CD4-positive, alpha-beta T cell (primary cell): ENCODE data around the gene SOHLH2. TPM values are rescaled to one million over a fixed set of nuclear protein-coding genes. Genes with fewer than 3 reads are reported as not detected.

Experiments
- ATAC-seq: fragments of 200-7000 bp; cut with Tn5 transposase; one replicate; pipeline ENCODE4 v1.10.0; 2022; ENCODE audit warnings: mild to moderate bottlenecking; ENCODE audit not compliant: poor library complexity
- CTCF ChIA-PET: fragments of 350-600 bp; sonication (Branson Sonifier 250); formaldehyde crosslinking; loops from one replicate; lab custom pipeline; 2021; ENCODE audit warnings: antibody characterized with exemption, inconsistent platforms; lab: Charles Lee
- POLR2A ChIA-PET: fragments of 350-600 bp; sonication (Branson Sonifier 250); formaldehyde crosslinking; loops from one replicate; lab custom pipeline; 2021; ENCODE audit warnings: antibody characterized with exemption, inconsistent platforms; lab: Charles Lee
- DNase-seq, 14 experiments: peaks; one replicate each; pipeline ENCODE4 v3.0.0-alpha.2; 2013 to 2020; ENCODE audit warnings: mixed read lengths in 2 of 14
- H3K27ac ChIP-seq, 2 donors: one replicate each; pipeline versions ENCODE4 v1.5.1 to v1.7.0; 2013; ENCODE audit warnings: low read length in 2 of 2, low read depth in 1 of 2, mild to moderate bottlenecking in 1 of 2
- H3K27me3 ChIP-seq, 2 experiments: 1 replicate in 1 of 2; 2 replicates in 1 of 2; pipeline versions ENCODE4 v1.6.1 to v1.7.0; 2013; ENCODE audit warnings: low read length in 2 of 2, control low read depth in 1 of 2, mild to moderate bottlenecking in 1 of 2, moderate library complexity in 1 of 2; ENCODE audit not compliant: insufficient read depth in 2 of 2, control insufficient read depth in 1 of 2
- H3K36me3 ChIP-seq: one replicate; pipeline ENCODE4 v1.6.1; 2013; ENCODE audit warnings: low read length, control low read depth; ENCODE audit not compliant: insufficient read depth
- H3K4me1 ChIP-seq: one replicate; pipeline ENCODE4 v1.6.1; 2013; ENCODE audit warnings: low read length, control low read depth; ENCODE audit not compliant: insufficient read depth
- H3K4me3 ChIP-seq: one replicate; pipeline ENCODE4 v1.5.1; 2013; ENCODE audit warnings: mild to moderate bottlenecking, low read length, moderate library complexity
- H3K9me3 ChIP-seq, 2 experiments: 1 replicate in 1 of 2; 2 replicates in 1 of 2; pipeline versions ENCODE4 v1.6.1 to v1.7.0; 2013; ENCODE audit warnings: low read length in 2 of 2, mild to moderate bottlenecking in 2 of 2, control low read depth in 1 of 2, moderate library complexity in 1 of 2; ENCODE audit not compliant: control insufficient read depth in 1 of 2, insufficient read depth in 1 of 2
- H3K27ac Mint-ChIP-seq: one replicate; pipeline ENCODE4 v1.8.0; 2020; ENCODE audit warnings: mixed read lengths
- H3K27me3 Mint-ChIP-seq: one replicate; pipeline ENCODE4 v1.8.0; 2021; ENCODE audit warnings: mixed read lengths
- H3K36me3 Mint-ChIP-seq: one replicate; pipeline ENCODE4 v1.8.0; 2021; ENCODE audit warnings: low read depth, mixed read lengths
- H3K4me1 Mint-ChIP-seq: one replicate; pipeline ENCODE4 v1.8.0; 2021; ENCODE audit warnings: low read depth, mixed read lengths
- H3K4me3 Mint-ChIP-seq: one replicate; pipeline ENCODE4 v1.8.0; 2020; ENCODE audit warnings: mild to moderate bottlenecking, mixed read lengths
- H3K9me3 Mint-ChIP-seq: one replicate; pipeline ENCODE4 v1.8.0; 2020; ENCODE audit warnings: mixed read lengths
- intact Hi-C, 2 experiments: fragments of 100-400 bp; cut with DNase I in 1 of 2; cut with micrococcal nuclease in 1 of 2; formaldehyde crosslinking; loops; one replicate each; pipeline versions ENCODE4 v1.15.1 to v1.9.0; 2023 to 2025; cut with DNase I, micrococcal nuclease
- total RNA-seq, 174 experiments: library from RNA in 2 of 174; stranded (reverse) in 2 of 174; gene quantifications; one replicate each; pipeline ENCODE4 v1.2.3 and lab custom pipeline; 2021 to 2026
- TF ChIP-seq, protein P1 (sequence below): fragments of 200-600 bp; IDR thresholded peaks from one replicate; pipeline ENCODE4 v1.8.0; 2022; ENCODE audit warnings: antibody characterized with exemption, mild to moderate bottlenecking

SOHLH2 gene
- total RNA-seq, 2 experiments from 2014 or later, result not detected

DNA sequence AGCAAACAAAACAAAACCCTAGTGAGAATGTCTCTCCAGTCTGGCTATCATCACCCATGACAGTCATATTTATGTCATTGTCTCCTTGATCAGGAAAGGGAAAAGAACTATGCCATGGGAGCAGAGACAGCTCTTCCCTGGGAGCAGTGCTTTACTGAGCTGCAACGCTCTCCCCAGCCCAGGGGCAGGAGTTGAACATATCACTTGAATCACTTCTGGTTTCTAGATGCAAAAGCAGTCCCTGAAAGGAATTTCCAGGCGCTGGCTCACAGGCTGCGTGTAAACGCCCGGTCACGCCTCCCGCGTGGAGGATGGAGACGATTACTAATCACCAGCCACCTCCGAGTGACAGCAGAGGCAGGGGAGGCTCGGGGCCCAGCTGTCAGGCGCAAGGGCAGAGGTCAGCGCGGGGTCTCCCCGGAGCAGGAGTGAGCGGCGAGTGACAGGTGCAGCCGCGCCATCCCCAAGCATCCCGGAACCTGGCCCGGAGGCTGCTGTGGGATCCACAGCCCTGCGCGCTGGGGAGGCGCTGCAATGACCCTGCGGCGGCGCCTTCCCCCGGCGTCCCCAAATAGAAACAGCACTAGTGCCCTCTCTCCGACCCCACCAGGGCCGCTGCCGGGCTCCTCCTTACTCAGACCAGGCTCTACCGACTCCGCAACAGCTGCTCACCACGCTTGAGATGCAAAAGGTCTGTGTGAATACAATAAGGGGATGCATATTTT is 59.6 kb downstream of the SOHLH2 start:
- Histone ChIP-seq H3K27ac (no peak overlapping the region), H3K9me3 (peaks cover 0 to 10% of the 10 kb centered on the region in 2 experiments), H3K4me1 (no peaks in the 10 kb centered on the region), H3K27me3 (peaks cover 0 to 5% of the 10 kb centered on the region in 2 experiments), H3K4me3 (no peak overlapping the region), H3K36me3 (no peaks in the 10 kb centered on the region)
- DNase-seq (no peak), ATAC-seq (no peak)
- Mint-ChIP-seq H3K4me3 (no peak overlapping the region), H3K9me3 (peaks cover 4% of the 10 kb centered on the region), H3K36me3 (no peaks in the 10 kb centered on the region), H3K27ac (no peak overlapping the region), H3K27me3 (peaks cover 23% of the 10 kb centered on the region), H3K4me1 (no peaks in the 10 kb centered on the region)
- ChIA-PET CTCF (no interaction called here), POLR2A (no interaction called here)
- intact Hi-C loops, result no loop called here
- TF ChIP-seq, protein P1, sequence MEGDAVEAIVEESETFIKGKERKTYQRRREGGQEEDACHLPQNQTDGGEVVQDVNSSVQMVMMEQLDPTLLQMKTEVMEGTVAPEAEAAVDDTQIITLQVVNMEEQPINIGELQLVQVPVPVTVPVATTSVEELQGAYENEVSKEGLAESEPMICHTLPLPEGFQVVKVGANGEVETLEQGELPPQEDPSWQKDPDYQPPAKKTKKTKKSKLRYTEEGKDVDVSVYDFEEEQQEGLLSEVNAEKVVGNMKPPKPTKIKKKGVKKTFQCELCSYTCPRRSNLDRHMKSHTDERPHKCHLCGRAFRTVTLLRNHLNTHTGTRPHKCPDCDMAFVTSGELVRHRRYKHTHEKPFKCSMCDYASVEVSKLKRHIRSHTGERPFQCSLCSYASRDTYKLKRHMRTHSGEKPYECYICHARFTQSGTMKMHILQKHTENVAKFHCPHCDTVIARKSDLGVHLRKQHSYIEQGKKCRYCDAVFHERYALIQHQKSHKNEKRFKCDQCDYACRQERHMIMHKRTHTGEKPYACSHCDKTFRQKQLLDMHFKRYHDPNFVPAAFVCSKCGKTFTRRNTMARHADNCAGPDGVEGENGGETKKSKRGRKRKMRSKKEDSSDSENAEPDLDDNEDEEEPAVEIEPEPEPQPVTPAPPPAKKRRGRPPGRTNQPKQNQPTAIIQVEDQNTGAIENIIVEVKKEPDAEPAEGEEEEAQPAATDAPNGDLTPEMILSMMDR, result no peak

DNA sequence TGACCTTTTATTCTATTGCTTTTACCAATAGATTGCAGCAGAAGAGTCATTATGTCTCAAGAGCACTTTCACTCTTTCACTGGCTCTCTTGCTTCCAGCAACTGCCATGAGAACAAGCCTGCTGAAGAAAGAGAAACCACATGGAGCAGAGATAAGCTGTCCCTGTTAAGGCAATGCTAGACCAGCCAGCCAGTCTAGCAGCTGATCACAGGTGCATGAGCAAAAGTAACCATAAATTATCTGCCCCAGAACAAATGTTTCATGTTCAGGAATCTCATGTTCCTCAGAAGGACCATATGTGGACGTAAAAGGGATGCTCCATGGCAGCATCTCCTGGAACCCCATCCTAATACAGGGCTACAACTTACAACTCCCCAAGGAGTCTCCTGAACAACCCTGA is 62.8 kb downstream of the SOHLH2 start:
- no peak overlapping the region for H3K4me3 ChIP-seq
- no peak overlapping the region for H3K4me3 Mint-ChIP-seq
- peaks cover 20% of the 10 kb centered on the region for H3K27me3 Mint-ChIP-seq
- H3K4me1 Mint-ChIP-seq, result no peaks in the 10 kb centered on the region
- TF ChIP-seq, protein P1, result no peak
- peaks cover 0 to 10% of the 10 kb centered on the region in 2 experiments for H3K9me3 ChIP-seq
- intact Hi-C loops, result no loop called here
- CTCF ChIA-PET, result no interaction called here
- peaks cover 7% of the 10 kb centered on the region for H3K9me3 Mint-ChIP-seq
- POLR2A ChIA-PET, result no interaction called here
- H3K36me3 ChIP-seq, result no peaks in the 10 kb centered on the region
- DNase-seq (no peak), ATAC-seq (no peak)
- no peaks in the 10 kb centered on the region for H3K4me1 ChIP-seq
- H3K36me3 Mint-ChIP-seq, result no peaks in the 10 kb centered on the region
- peaks cover 0 to 5% of the 10 kb centered on the region in 2 experiments for H3K27me3 ChIP-seq
- no peak overlapping the region for H3K27ac Mint-ChIP-seq
- H3K27ac ChIP-seq, result no peak overlapping the region

DNA sequence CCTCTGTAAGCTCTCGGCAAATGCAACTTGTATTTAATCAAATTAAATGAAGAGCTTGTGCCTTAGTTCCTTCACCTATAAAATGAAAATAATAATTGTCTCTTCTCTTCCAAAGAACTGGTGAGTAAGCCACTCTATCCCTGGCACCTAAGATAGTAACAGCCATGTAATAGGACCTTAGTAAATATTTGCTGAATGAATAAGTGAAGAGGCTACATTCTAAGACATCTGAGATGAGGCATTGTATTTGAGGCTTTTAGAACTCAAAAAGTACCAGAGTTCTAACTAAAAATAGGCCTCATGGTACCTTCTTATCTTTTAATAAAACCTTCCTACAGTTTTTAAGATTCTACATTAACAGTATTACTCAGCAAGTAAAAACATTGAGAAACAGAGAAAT is 65.9 kb downstream of the SOHLH2 start:
- no peak for DNase-seq
- intact Hi-C loops, result no loop called here

More for the DNA sequence above, 65.9 kb downstream of the SOHLH2 start:
- Histone ChIP-seq H3K9me3 (peaks cover 0 to 4% of the 10 kb centered on the region in 2 experiments), H3K4me1 (no peaks in the 10 kb centered on the region), H3K27ac (no peak overlapping the region), H3K36me3 (no peaks in the 10 kb centered on the region), H3K4me3 (no peak overlapping the region), H3K27me3 (no peaks in the 10 kb centered on the region)
- H3K27ac Mint-ChIP-seq, result no peak overlapping the region
- H3K27me3 Mint-ChIP-seq, result peaks cover 2% of the 10 kb centered on the region
- ChIA-PET POLR2A (no interaction called here), CTCF (no interaction called here)
- no peak for ATAC-seq
- H3K36me3 Mint-ChIP-seq, result no peaks in the 10 kb centered on the region
- H3K4me1 Mint-ChIP-seq, result no peaks in the 10 kb centered on the region
- H3K9me3 Mint-ChIP-seq, result peaks cover 7% of the 10 kb centered on the region
- TF ChIP-seq, protein P1, result no peak
- no peak overlapping the region for H3K4me3 Mint-ChIP-seq
